Uterus (tissue), 4 donors: ENCODE results near the gene RDH8. TPM values are rescaled to one million over a fixed set of nuclear protein-coding genes. Genes with fewer than 3 reads are reported as not detected.

Experiments used
- DNase-seq, 2 donors: peaks; one replicate each; pipeline ENCODE4 v3.0.0-alpha.2; 2019 to 2020
- H3K27ac ChIP-seq, 2 donors: fragments of 200-600 bp; sonication (generic); 1 replicate in 1 of 2; 2 replicates in 1 of 2; pipeline ENCODE4 v1.5.1; 2016 to 2018
- H3K27me3 ChIP-seq, 2 donors: fragments of 200-600 bp; sonication (generic); one replicate each; pipeline ENCODE4 v1.5.1; 2018 to 2019; ENCODE audit warnings: control low read depth in 1 of 2
- H3K36me3 ChIP-seq, 2 donors: fragments of 200-600 bp; sonication (generic); one replicate each; pipeline ENCODE4 v1.5.1; 2019; ENCODE audit warnings: control low read depth in 1 of 2
- H3K4me1 ChIP-seq, 2 donors: fragments of 200-600 bp; sonication (generic); one replicate each; pipeline ENCODE4 v1.5.1; 2018 to 2019; ENCODE audit warnings: control low read depth in 1 of 2
- H3K4me3 ChIP-seq, 2 donors: fragments of 200-600 bp; sonication (generic); 1 replicate in 1 of 2; 2 replicates in 1 of 2; pipeline ENCODE4 v1.5.1; 2018 to 2019; ENCODE audit warnings: mild to moderate bottlenecking in 1 of 2
- H3K9me3 ChIP-seq, 2 donors: fragments of 200-600 bp; sonication (generic); one replicate each; pipeline ENCODE4 v1.5.1; 2019; ENCODE audit warnings: control low read depth in 1 of 2
- CTCF ChIP-seq, 4 experiments: fragments of 200-600 bp in 2 of 4; fragments of 450-650 bp in 2 of 4; sonication (generic) in 2 of 4; IDR thresholded peaks; one replicate each; pipeline ENCODE4 v1.5.1; 2016 to 2019; ENCODE audit warnings: antibody characterized with exemption in 4 of 4, mild to moderate bottlenecking in 2 of 4, moderate library complexity in 1 of 4
- POLR2A ChIP-seq, 2 donors: fragments of 450-650 bp; IDR thresholded peaks; one replicate each; pipeline ENCODE4 v1.6.1; 2016; ENCODE audit warnings: antibody characterized with exemption in 2 of 2, mild to moderate bottlenecking in 1 of 2, moderate library complexity in 1 of 2
- intact Hi-C: fragments of 100-400 bp; cut with DNase I; formaldehyde crosslinking; loops from one replicate; pipeline ENCODE4 v1.15.1; 2023; ENCODE audit warnings: low total_unique reads
- microRNA-seq: library from miRNA; unstranded; fragments of <30 nt; microRNA quantifications from one replicate; pipeline ENCODE4, GENCODE V29; 2016; ENCODE audit warnings: borderline microRNAs expressed, borderline replicate concordance
- small RNA-seq: library from RNA; depleted of rRNA; stranded (forward); fragments of <200 nt; gene quantifications from one replicate; pipeline ENCODE3, GENCODE V24; 2016
- total RNA-seq, 4 donors: library from RNA; depleted of rRNA in 3 of 4; stranded (reverse); fragments of >200 nt in 3 of 4; gene quantifications; one replicate each; pipeline versions ENCODE4 v1.1.0 to v1.2.4, GENCODE V29; 2014 to 2023
- donor health status: DM: yes; HTN: yes; CAD: no.

RDH8 gene
- total RNA-seq, 4 donors from 2014 or later: not detected

GRCh38 chr19:10068205-10068604 is 54.9 kb downstream of the RDH8 start:
- H3K27ac ChIP-seq: no peak overlapping the region
- DNase-seq: no peak
- no peak overlapping the region for H3K4me3 ChIP-seq
- no peaks in the 10 kb centered on the region for H3K9me3 ChIP-seq
- H3K36me3 ChIP-seq: no peaks in the 10 kb centered on the region
- no peak for TF ChIP-seq POLR2A (IDR thresholded peaks at IDR 0.05)
- TF ChIP-seq CTCF (IDR thresholded peaks at IDR 0.05): no peak
- intact Hi-C loops: no loop called here
- H3K4me1 ChIP-seq: no peaks in the 10 kb centered on the region
- no peaks in the 10 kb centered on the region for H3K27me3 ChIP-seq

GRCh38 chr19:10069046-10069445 is 55.8 kb downstream of the RDH8 start:
- TF ChIP-seq POLR2A (IDR thresholded peaks at IDR 0.05) (no peak), CTCF (IDR thresholded peaks at IDR 0.05) (no peak)
- H3K27me3 ChIP-seq: no peaks in the 10 kb centered on the region
- no peaks in the 10 kb centered on the region for H3K4me1 ChIP-seq
- H3K27ac ChIP-seq: no peak overlapping the region
- no peaks in the 10 kb centered on the region for H3K9me3 ChIP-seq
- no peak overlapping the region for H3K4me3 ChIP-seq
- intact Hi-C loops: no loop called here
- no peak for DNase-seq
- no peaks in the 10 kb centered on the region for H3K36me3 ChIP-seq

- DNase-seq: no peak
- no peaks in the 10 kb centered on the region for H3K36me3 ChIP-seq
- no peaks in the 10 kb centered on the region for H3K27me3 ChIP-seq
- intact Hi-C loops: no loop called here
- TF ChIP-seq POLR2A (IDR thresholded peaks at IDR 0.05) (no peak), CTCF (IDR thresholded peaks at IDR 0.05) (no peak)
- H3K4me3 ChIP-seq: no peak overlapping the region
- H3K27ac ChIP-seq: no peak overlapping the region
- H3K9me3 ChIP-seq: no peaks in the 10 kb centered on the region
- H3K4me1 ChIP-seq: no peaks in the 10 kb centered on the region
These were observed 57.6 kb downstream of the RDH8 start for GRCh38 chr19:10070730-10071446.

Small RNA genes lying within 50 kb of the gene (microRNA-seq; reads per million reads assigned to microRNA genes)
- not detected for gene MIR5589

Small RNA genes lying within 50 kb of the gene (small RNA-seq; reads per million reads assigned to genes)
- not detected for gene MIR5589

Other genes starting within 250 kb of the RDH8 start
- gene ZNF846, start 244.7 kb upstream of the RDH8 start, total RNA-seq: 10 to 100 TPM; 15.0 to 71.0 (median 39.7) TPM
- gene FBXL12, start 194.4 kb upstream of the RDH8 start, total RNA-seq: 10 to 100 TPM in 3 of 4 donors, 1 to 10 TPM in 1; 8.2 to 25.4 (median 18.6) TPM
- 1,000 to 10,000 TPM in 1 of 4 donors, 100 to 1,000 TPM in 3; 180 to 1,153 (median 222) TPM for gene UBL5, start 185.6 kb upstream of the RDH8 start, total RNA-seq
- 10 to 100 TPM; 36.5 to 85.3 (median 56.9) TPM for gene PIN1, start 178.2 kb upstream of the RDH8 start, total RNA-seq
- gene OLFM2, start 77.0 kb upstream of the RDH8 start, total RNA-seq: 100 to 1,000 TPM in 1 of 4 donors, 10 to 100 TPM in 1, 1 to 10 TPM in 1, not detected in 1; 4.6 to 114 (median 24.8) TPM
- gene COL5A3, start 3.0 kb upstream of the RDH8 start, total RNA-seq: 10 to 100 TPM; 12.6 to 43.3 (median 25.6) TPM
- 10 to 100 TPM; 23.2 to 79.2 (median 44.8) TPM for gene SHFL, start 72.8 kb downstream of the RDH8 start, total RNA-seq
- 1 to 10 TPM in 1 of 4 donors, not detected in 3; 5.5 TPM for gene ANGPTL6, start 89.2 kb downstream of the RDH8 start, total RNA-seq
- 10 to 100 TPM in 3 of 4 donors, 1 to 10 TPM in 1; 5.6 to 54.8 (median 26.1) TPM for gene PPAN, start 92.9 kb downstream of the RDH8 start, total RNA-seq
- gene P2RY11, start 98.2 kb downstream of the RDH8 start, total RNA-seq: 10 to 100 TPM in 1 of 4 donors, 1 to 10 TPM in 2, under 1 TPM in 1; 0.51 to 19.1 (median 4.4) TPM
- gene EIF3G, start 106.4 kb downstream of the RDH8 start, total RNA-seq: 100 to 1,000 TPM; 162 to 460 (median 226) TPM
- gene DNMT1, start 181.5 kb downstream of the RDH8 start, total RNA-seq: 100 to 1,000 TPM in 1 of 4 donors, 10 to 100 TPM in 3; 37.6 to 134 (median 67.9) TPM
- 10 to 100 TPM in 3 of 4 donors, 1 to 10 TPM in 1; 1.3 to 32.5 (median 17.3) TPM for gene S1PR2, start 217.8 kb downstream of the RDH8 start, total RNA-seq
- 10 to 100 TPM; 18.2 to 56.9 (median 31.1) TPM for gene MRPL4, start 238.7 kb downstream of the RDH8 start, total RNA-seq